Fibroblast of lung (primary cell): ENCODE measurements around the gene IDH2. TPM values are rescaled to one million over a fixed set of nuclear protein-coding genes. Genes with fewer than 3 reads are reported as not detected.

Experiments used
- DNase-seq, 2 donors: peaks; one replicate each; pipeline versions ENCODE4 v3.0.0 to v3.0.0-alpha.2; 2010; ENCODE audit warnings: low read depth in 2 of 2
- H2AFZ ChIP-seq: 2 replicates; pipeline ENCODE4 v1.5.1; 2012; ENCODE audit warnings: low read length, control low read depth, inconsistent platforms
- H3K27ac ChIP-seq: 2 replicates; pipeline ENCODE4 v1.5.1; 2011; ENCODE audit warnings: low read length, control low read depth; ENCODE audit not compliant: insufficient read depth
- H3K27me3 ChIP-seq: 2 replicates; pipeline ENCODE4 v1.5.1; 2011; ENCODE audit warnings: mild to moderate bottlenecking, low read length; ENCODE audit not compliant: control insufficient read depth, insufficient read depth
- H3K36me3 ChIP-seq: 2 replicates; pipeline ENCODE4 v1.5.1; 2011; ENCODE audit warnings: low read length; ENCODE audit not compliant: control insufficient read depth, insufficient read depth
- H3K4me1 ChIP-seq: 2 replicates; pipeline ENCODE4 v1.5.1; 2011; ENCODE audit warnings: low read length; ENCODE audit not compliant: control insufficient read depth, insufficient read depth; ENCODE audit errors: extremely low read depth
- H3K4me2 ChIP-seq: 2 replicates; pipeline ENCODE4 v1.5.1; 2011; ENCODE audit warnings: low read length, control low read depth; ENCODE audit not compliant: insufficient read depth; ENCODE audit errors: extremely low read depth
- H3K4me3 ChIP-seq, 4 experiments: fragments of 200-600 bp in 1 of 4; sonication (generic) in 1 of 4; replicated peaks in 1 of 4; 2 replicates each; pipeline ENCODE4 v1.5.1; 2011 to 2016; ENCODE audit warnings: low read length in 4 of 4, low read depth in 3 of 4, mild to moderate bottlenecking in 3 of 4, control low read depth in 2 of 4, inconsistent platforms in 1 of 4, mixed read lengths in 1 of 4; ENCODE audit not compliant: insufficient read depth in 1 of 4; ENCODE audit errors: control extremely low read depth in 1 of 4
- H3K79me2 ChIP-seq: 2 replicates; pipeline ENCODE4 v1.5.1; 2012; ENCODE audit warnings: mild to moderate bottlenecking, low read length, inconsistent platforms; ENCODE audit not compliant: control insufficient read depth, insufficient read depth
- H3K9ac ChIP-seq: 2 replicates; pipeline ENCODE4 v1.5.1; 2011; ENCODE audit warnings: mild to moderate bottlenecking, low read length, control low read depth; ENCODE audit not compliant: insufficient read depth
- H3K9me3 ChIP-seq: 2 replicates; pipeline ENCODE4 v1.5.1; 2012; ENCODE audit warnings: low read depth, low read length; ENCODE audit not compliant: control insufficient read depth, insufficient read depth
- H4K20me1 ChIP-seq: 2 replicates; pipeline ENCODE4 v1.5.1; 2011; ENCODE audit warnings: low read length; ENCODE audit not compliant: control insufficient read depth, insufficient read depth; ENCODE audit errors: extremely low read depth
- CTCF ChIP-seq, 2 donors: IDR thresholded peaks in 1 of 2; conservative IDR thresholded peaks in 1 of 2; 1 replicate in 1 of 2; 2 replicates in 1 of 2; pipeline ENCODE4 v1.5.1; 2011 to 2012; ENCODE audit warnings: low read length in 2 of 2, control low read depth in 1 of 2, inconsistent platforms in 1 of 2, low read depth in 1 of 2, mild to moderate bottlenecking in 1 of 2
- EZH2 ChIP-seq: IDR thresholded peaks from 2 replicates; pipeline ENCODE4 v1.5.1; 2012; ENCODE audit warnings: low read length, control low read depth, mild to moderate bottlenecking; ENCODE audit errors: missing control alignments
- polyA plus RNA-seq, 2 donors: library from polyadenylated mRNA; depleted of rRNA in 1 of 2; stranded (reverse) in 1 of 2; unstranded in 1 of 2; fragments of >200 nt; gene quantifications; 2 replicates each; pipeline ENCODE4 v1.2.1, GENCODE V29; 2011 to 2012; ENCODE audit warnings: missing spikeins in 1 of 2
- total RNA-seq: library from RNA; depleted of rRNA; stranded (reverse); fragments of >200 nt; gene quantifications from 2 replicates; pipeline ENCODE4 v1.2.1, GENCODE V29; 2014

IDH2 gene
- total and polyA plus RNA-seq, 2 donors (not counting 1 experiment from before 2014, with no cell fraction given): 47.9 to 66.0 TPM

- no peak overlapping the region for H3K9ac ChIP-seq
- no peak overlapping the region for H3K27ac ChIP-seq
- H3K4me1 ChIP-seq: no peaks in the 10 kb centered on the region
- no peaks in the 10 kb centered on the region for H3K27me3 ChIP-seq
- no peaks in the 10 kb centered on the region for H4K20me1 ChIP-seq
- no peak for TF ChIP-seq CTCF (conservative IDR thresholded peaks at IDR 0.05 in 1 of 2, IDR thresholded peaks at IDR 0.05 in 1 of 2; ENCODE audit: low read depth in 1 of 2, low read length in 2 of 2)
- no peak for TF ChIP-seq EZH2
- no peak for DNase-seq
- H3K4me2 ChIP-seq: no peak overlapping the region
- H3K79me2 ChIP-seq: no peaks in the 10 kb centered on the region
- no peak overlapping the region for H2AFZ ChIP-seq
- no peak overlapping the region for H3K4me3 ChIP-seq
- H3K36me3 ChIP-seq: no peaks in the 10 kb centered on the region
- H3K9me3 ChIP-seq: no peaks in the 10 kb centered on the region
Observed at GRCh38 chr15:90044916-90045371, 57.3 kb downstream of the IDH2 start.

- no peaks in the 10 kb centered on the region for H4K20me1 ChIP-seq
- no peak for DNase-seq
- no peaks in the 10 kb centered on the region for H3K27me3 ChIP-seq
- H3K9me3 ChIP-seq: no peaks in the 10 kb centered on the region
- no peak overlapping the region for H3K27ac ChIP-seq
- H3K4me3 ChIP-seq: no peak overlapping the region
- no peak overlapping the region for H2AFZ ChIP-seq
- H3K9ac ChIP-seq: no peak overlapping the region
- H3K79me2 ChIP-seq: peaks cover 2% of the 10 kb centered on the region
- no peaks in the 10 kb centered on the region for H3K4me1 ChIP-seq
- no peaks in the 10 kb centered on the region for H3K36me3 ChIP-seq
- no peak overlapping the region for H3K4me2 ChIP-seq
- no peak for TF ChIP-seq CTCF (conservative IDR thresholded peaks at IDR 0.05 in 1 of 2, IDR thresholded peaks at IDR 0.05 in 1 of 2; ENCODE audit: low read depth in 1 of 2, low read length in 2 of 2)
- no peak for TF ChIP-seq EZH2
Observed at GRCh38 chr15:90044191-90044590, 58.1 kb downstream of the IDH2 start.

GRCh38 chr15:90043530-90044010 is 58.7 kb downstream of the IDH2 start:
- Histone ChIP-seq H3K4me1 (no peaks in the 10 kb centered on the region), H4K20me1 (no peaks in the 10 kb centered on the region), H3K9ac (no peak overlapping the region), H3K9me3 (no peaks in the 10 kb centered on the region), H3K36me3 (no peaks in the 10 kb centered on the region), H2AFZ (no peak overlapping the region), H3K4me2 (no peak overlapping the region), H3K27ac (no peak overlapping the region), H3K4me3 (no peak overlapping the region), H3K27me3 (no peaks in the 10 kb centered on the region), H3K79me2 (peaks cover 4% of the 10 kb centered on the region)
- no peak for TF ChIP-seq CTCF (conservative IDR thresholded peaks at IDR 0.05 in 1 of 2, IDR thresholded peaks at IDR 0.05 in 1 of 2; ENCODE audit: low read depth in 1 of 2, low read length in 2 of 2)
- no peak for TF ChIP-seq EZH2
- DNase-seq: no peak
